Measurements from ENCODE around the gene DENND2A.
A peak's percentile ranks its signal among the peaks of the same experiment; 100 is the strongest.
"Not testable (repeated sequence)": the region's sequence is repeated elsewhere in the genome, so short reads cannot be mapped to it uniquely, and the experiment has no call there.

Gene DENND2A

GRCh38 chr7:140635345-140635744 lies 5.3 kb downstream of the DENND2A start:
- TF ChIP-seq CTCF (IDR thresholded peaks at IDR 0.05; ENCODE audit: insufficient read depth, low read length, missing control alignments), result no peak
- H3K4me3 ChIP-seq (ENCODE audit: low read depth, low read length), result no peak overlapping the region
- DNase-seq (ENCODE audit: low read depth, low spot score), result no peak
- ChIA-PET POLR2A (no interaction called here), CTCF (interaction anchor here (1.2 to 6.0 kb wide), 2 partner anchors 18 to 119 kb away, joined by 3 to 24 read pairs; no protein-coding TSS in a partner anchor)

- no peak overlapping the region for H3K4me3 ChIP-seq (ENCODE audit: low read depth, low read length)
- POLR2A ChIA-PET, result no interaction called here
- no peak for TF ChIP-seq CTCF (IDR thresholded peaks at IDR 0.05; ENCODE audit: insufficient read depth, low read length, missing control alignments)
- DNase-seq (ENCODE audit: low read depth, low spot score), result no peak
- CTCF ChIA-PET, result interaction anchor here (1.8 kb wide), 1 partner anchor 112 kb away, joined by 4 read pairs; no protein-coding TSS in a partner anchor
Measured at GRCh38 chr7:140631602-140632001, 9.0 kb downstream of the DENND2A start.

- H3K4me3 ChIP-seq (ENCODE audit: low read depth, low read length), result no peak overlapping the region
- no peak for DNase-seq (ENCODE audit: low read depth, low spot score)
- ChIA-PET POLR2A (no interaction called here), CTCF (interaction anchor here (1.8 kb wide), 1 partner anchor 112 kb away, joined by 4 read pairs; no protein-coding TSS in a partner anchor)
- no peak for TF ChIP-seq CTCF (IDR thresholded peaks at IDR 0.05; ENCODE audit: insufficient read depth, low read length, missing control alignments)
Measured at GRCh38 chr7:140631021-140631420, 9.6 kb downstream of the DENND2A start.

GRCh38 chr7:140625908-140626868 lies 14.4 kb downstream of the DENND2A start:
- peak; percentile 85 for DNase-seq (ENCODE audit: low read depth, low spot score)
- ChIA-PET POLR2A (interaction anchor here (0.6 to 1.8 kb wide), 3 partner anchors 14 to 245 kb away, joined by 3 to 7 read pairs (median 3); partner anchors contain the start of gene DENND2A), CTCF (interaction anchor here (0.6 to 3.1 kb wide), 5 partner anchors 10 to 177 kb away, joined by 3 to 11 read pairs (median 4); no protein-coding TSS in a partner anchor)
- no peak for TF ChIP-seq CTCF (IDR thresholded peaks at IDR 0.05; ENCODE audit: insufficient read depth, low read length, missing control alignments)
- H3K4me3 ChIP-seq (ENCODE audit: low read depth, low read length), result no peak overlapping the region

- CTCF ChIA-PET, result interaction anchor here (0.6 to 1.5 kb wide), 3 partner anchors 13 to 178 kb away, joined by 3 to 4 read pairs (median 4); no protein-coding TSS in a partner anchor
- H3K4me3 ChIP-seq (ENCODE audit: low read depth, low read length); POLR2A ChIA-PET; DNase-seq (ENCODE audit: low read depth, low spot score): not testable (repeated sequence)
Measured at GRCh38 chr7:140625192-140625558, 15.4 kb downstream of the DENND2A start.

GRCh38 chr7:140624392-140625191 lies 16.0 kb downstream of the DENND2A start:
- ChIA-PET POLR2A (no interaction called here), CTCF (interaction anchor here (1.5 kb wide), 2 partner anchors 14 to 107 kb away, joined by 4 read pairs; no protein-coding TSS in a partner anchor)
- no peak overlapping the region for H3K4me3 ChIP-seq (ENCODE audit: low read depth, low read length)

More at GRCh38 chr7:140624392-140625191, 16.0 kb downstream of the DENND2A start:
- no peak for DNase-seq (ENCODE audit: low read depth, low spot score)
- no peak for TF ChIP-seq CTCF (IDR thresholded peaks at IDR 0.05; ENCODE audit: insufficient read depth, low read length, missing control alignments)

Data from AG04449 (cell line).